GM19463 (cell line): Measurements from ENCODE around the gene HINFP.
"Not testable (repeated sequence)": the region's sequence is repeated elsewhere in the genome, so short reads cannot be mapped to it uniquely, and the experiment has no call there.

ENCODE experiments used
- ATAC-seq: cut with Tn5 transposase; IDR thresholded peaks from one replicate; pipeline ENCODE4 v1.9.1; 2021; ENCODE audit warnings: mild to moderate bottlenecking, moderate library complexity; ENCODE audit not compliant: unreplicated experiment

The HINFP gene

DNA sequence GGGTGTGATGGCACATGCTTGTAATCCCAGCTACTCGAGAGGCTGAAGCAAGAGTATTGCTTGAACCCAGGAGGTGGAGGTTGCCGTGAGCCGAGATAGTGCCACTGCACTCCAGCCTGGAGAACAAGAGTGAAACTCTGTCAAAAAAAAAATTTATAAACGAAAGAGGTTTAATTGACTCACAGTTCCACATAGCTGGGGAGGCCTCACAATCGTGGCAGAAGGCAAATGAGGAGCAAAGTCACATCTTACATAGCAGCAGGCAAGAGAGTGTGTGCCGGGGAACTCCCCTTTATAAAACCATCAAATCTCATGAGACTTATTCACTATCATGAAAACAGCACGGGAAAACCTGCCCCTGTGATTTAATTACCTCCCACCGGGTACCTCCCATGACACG lies 63.0 kb downstream of the HINFP start:
- ATAC-seq = not testable (repeated sequence)
